HK-2 (cell line): ENCODE data around the gene RAD51B.

ENCODE experiments used
- DNase-seq: peaks from one replicate; pipeline ENCODE4 v3.0.0-alpha.2; 2018; ENCODE audit not compliant: unreplicated experiment

Gene RAD51B

GRCh38 chr14:68439676-68440075 lies 620.1 kb downstream of the RAD51B start:
- DNase-seq: no peak

GRCh38 chr14:68440820-68441219 lies 621.2 kb downstream of the RAD51B start:
- no peak for DNase-seq

- DNase-seq: no peak
Observed at GRCh38 chr14:68441542-68441941, 622.0 kb downstream of the RAD51B start.

- no peak for DNase-seq
Observed at GRCh38 chr14:68442828-68443629, 623.5 kb downstream of the RAD51B start.

- DNase-seq: no peak
Observed at GRCh38 chr14:68444449-68445168, 625.0 kb downstream of the RAD51B start.

GRCh38 chr14:68446243-68447040 lies 626.9 kb downstream of the RAD51B start:
- DNase-seq: no peak

- DNase-seq: no peak
Observed at GRCh38 chr14:68447581-68448251, 628.1 kb downstream of the RAD51B start.

- DNase-seq: no peak
Observed at GRCh38 chr14:68448252-68448902, 628.8 kb downstream of the RAD51B start.

- no peak for DNase-seq
Observed at GRCh38 chr14:68449561-68450181, 630.1 kb downstream of the RAD51B start.

GRCh38 chr14:68450391-68451120 lies 631.0 kb downstream of the RAD51B start:
- DNase-seq: no peak

GRCh38 chr14:68451696-68452373 lies 632.3 kb downstream of the RAD51B start:
- no peak for DNase-seq

GRCh38 chr14:68458253-68458652 lies 638.7 kb downstream of the RAD51B start:
- DNase-seq: no peak

GRCh38 chr14:68458840-68459469 lies 639.4 kb downstream of the RAD51B start:
- DNase-seq: peak; percentile 89

- DNase-seq: no peak
Observed at GRCh38 chr14:68459480-68460136, 640.0 kb downstream of the RAD51B start.

GRCh38 chr14:68460541-68460940 lies 641.0 kb downstream of the RAD51B start:
- no peak for DNase-seq

GRCh38 chr14:68461086-68461485 lies 641.5 kb downstream of the RAD51B start:
- no peak for DNase-seq

GRCh38 chr14:68462683-68463082 lies 643.1 kb downstream of the RAD51B start:
- DNase-seq: no peak

- DNase-seq: no peak
Observed at GRCh38 chr14:68463299-68463698, 643.7 kb downstream of the RAD51B start.
